HG02759 (cell line): ENCODE data around the gene PFN3.

Experiments
- ATAC-seq: cut with Tn5 transposase; IDR thresholded peaks from one replicate; pipeline ENCODE4 v1.9.1; 2021; ENCODE audit warnings: mild to moderate bottlenecking, moderate library complexity; ENCODE audit not compliant: unreplicated experiment

PFN3 gene

DNA sequence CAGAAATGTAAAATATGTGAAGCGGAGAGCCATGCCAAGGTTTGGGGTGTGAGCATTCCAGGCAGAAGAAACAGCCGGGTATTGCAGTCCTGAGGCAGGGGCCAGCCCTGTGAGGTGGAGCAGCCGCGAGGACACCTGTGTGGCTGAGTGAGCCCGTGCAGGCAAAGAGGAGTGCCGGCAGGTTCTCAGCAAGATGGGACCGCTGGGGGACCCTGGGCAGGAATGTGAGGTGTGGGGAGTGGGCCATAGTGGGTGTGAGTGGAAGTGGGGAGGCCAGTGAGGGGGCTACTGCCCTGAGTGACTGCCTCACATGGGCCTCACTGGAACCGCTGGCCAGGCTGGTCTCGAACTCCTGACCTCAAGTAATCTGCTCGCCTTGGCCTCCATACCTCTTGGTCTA, 38.0 kb upstream of the PFN3 start:
- no peak for ATAC-seq

DNA sequence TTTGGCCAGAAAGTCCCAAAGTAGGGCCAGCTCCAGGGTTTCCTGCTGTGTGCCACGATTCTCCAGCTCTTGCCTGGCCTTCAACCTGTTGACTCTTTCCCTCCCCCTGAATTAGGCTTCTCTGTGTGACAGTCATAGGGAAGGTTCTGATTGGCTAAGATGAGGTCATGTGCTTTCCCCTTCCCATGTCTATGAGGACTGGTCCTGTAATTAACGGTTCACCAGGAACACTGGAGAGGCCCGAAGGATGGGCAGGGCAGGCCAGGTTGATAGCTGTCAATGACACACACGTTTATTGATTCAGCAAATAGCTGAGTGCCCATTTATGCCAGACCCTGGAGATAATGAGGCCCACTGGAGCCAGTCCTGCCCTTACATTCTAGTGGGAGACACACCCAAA, 37.2 kb upstream of the PFN3 start:
- ATAC-seq: no peak

DNA sequence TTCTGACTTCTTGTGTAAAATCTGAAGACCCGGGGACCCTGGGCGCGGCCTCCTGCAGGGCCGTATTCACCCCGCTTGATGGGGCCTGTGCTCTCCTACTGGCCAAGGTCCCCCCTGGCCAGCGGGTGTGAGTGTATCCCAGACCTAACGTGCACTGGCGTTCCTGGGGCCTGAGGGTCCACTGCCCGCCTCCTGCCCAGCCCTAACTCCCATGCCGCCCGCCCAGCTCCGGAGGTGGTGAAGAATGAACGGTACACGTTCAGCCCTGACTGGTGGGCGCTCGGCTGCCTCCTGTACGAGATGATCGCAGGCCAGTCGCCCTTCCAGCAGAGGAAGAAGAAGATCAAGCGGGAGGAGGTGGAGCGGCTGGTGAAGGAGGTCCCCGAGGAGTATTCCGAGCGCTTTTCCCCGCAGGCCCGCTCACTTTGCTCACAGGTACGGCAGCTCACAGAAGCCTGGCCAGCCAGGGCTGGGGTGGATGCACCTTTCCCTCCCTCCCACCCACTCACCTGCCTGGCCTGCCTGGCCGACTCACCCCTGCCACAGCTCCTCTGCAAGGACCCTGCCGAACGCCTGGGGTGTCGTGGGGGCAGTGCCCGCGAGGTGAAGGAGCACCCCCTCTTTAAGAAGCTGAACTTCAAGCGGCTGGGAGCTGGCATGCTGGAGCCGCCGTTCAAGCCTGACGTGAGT, 35.5 kb upstream of the PFN3 start:
- ATAC-seq: no peak

DNA sequence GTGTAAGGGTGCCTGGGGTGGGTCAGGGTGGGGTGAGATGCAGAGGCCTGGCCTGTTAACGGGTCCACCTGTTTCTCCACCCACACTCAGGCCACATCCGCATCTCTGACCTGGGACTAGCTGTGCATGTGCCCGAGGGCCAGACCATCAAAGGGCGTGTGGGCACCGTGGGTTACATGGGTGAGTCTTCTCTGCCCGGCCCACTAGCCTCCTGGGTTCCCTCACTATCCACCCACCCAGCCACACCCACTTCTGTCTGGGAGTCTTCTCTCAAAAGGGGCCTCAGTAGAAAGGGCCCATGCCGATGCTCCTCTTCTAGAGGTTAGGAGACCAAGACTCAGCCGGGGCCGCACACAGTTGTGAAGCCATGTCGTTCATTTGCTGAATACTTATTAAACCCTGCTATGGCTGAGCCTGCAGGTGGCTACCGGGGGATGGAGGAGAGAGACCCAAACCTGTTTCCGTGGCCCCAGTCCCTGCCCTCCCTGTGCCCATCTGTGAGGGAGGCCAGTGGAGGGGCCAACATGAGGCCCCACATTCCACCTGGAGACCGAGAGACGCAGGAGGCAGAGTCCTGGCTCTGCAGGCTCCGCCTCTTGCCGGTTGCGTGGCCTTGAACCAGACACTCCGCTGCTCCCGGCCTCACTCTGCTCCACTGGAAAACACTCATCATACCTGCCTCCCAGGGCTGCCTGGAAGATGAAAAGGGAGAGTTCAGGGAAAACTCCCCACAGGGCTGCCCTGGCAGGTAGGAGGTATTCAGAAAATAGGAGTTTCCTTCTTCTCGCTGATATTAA, 34.7 kb upstream of the PFN3 start:
- ATAC-seq: no peak

DNA sequence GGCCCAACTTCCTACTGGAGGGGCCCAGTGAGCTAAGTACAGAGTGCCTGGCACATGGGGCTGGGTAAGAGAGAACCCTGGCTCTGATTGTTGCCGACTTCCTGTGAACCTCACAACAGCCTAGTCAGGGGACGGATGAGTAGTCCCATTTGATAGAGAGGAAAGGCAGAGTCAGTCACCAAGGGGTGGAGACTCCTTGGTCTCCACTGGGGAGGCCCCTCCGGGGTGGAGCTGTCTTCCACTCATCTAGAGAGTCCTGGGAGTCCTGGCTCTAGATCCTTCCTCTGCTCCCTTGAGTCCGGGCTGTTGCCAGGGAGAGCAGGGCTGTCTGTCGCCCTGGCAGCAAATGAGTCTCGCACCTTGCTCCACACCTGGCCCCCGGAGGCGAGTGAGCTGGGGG, 34.0 kb upstream of the PFN3 start:
- no peak for ATAC-seq

DNA sequence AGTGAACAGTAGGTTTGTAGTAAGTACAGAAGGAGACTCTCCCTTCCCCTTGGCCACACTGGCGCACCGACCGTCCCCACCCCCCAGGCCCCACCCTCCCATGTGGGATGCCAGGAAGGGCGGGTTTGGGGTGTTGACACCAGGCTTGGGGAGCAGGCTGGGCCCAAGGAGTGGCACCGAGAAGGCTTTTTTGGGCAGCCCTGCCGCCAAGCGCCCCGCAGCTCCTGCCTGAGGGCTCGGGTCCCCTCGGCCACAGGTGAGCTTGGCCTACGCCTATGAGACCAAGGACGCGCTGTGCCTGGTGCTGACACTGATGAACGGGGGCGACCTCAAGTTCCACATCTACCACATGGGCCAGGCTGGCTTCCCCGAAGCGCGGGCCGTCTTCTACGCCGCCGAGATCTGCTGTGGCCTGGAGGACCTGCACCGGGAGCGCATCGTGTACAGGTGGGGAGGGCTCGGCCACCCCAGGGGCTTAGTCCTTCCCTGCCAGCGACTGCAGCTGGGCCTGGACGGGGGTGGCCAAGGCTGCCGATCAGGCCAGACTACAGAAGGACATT, 33.3 kb upstream of the PFN3 start:
- no peak for ATAC-seq

DNA sequence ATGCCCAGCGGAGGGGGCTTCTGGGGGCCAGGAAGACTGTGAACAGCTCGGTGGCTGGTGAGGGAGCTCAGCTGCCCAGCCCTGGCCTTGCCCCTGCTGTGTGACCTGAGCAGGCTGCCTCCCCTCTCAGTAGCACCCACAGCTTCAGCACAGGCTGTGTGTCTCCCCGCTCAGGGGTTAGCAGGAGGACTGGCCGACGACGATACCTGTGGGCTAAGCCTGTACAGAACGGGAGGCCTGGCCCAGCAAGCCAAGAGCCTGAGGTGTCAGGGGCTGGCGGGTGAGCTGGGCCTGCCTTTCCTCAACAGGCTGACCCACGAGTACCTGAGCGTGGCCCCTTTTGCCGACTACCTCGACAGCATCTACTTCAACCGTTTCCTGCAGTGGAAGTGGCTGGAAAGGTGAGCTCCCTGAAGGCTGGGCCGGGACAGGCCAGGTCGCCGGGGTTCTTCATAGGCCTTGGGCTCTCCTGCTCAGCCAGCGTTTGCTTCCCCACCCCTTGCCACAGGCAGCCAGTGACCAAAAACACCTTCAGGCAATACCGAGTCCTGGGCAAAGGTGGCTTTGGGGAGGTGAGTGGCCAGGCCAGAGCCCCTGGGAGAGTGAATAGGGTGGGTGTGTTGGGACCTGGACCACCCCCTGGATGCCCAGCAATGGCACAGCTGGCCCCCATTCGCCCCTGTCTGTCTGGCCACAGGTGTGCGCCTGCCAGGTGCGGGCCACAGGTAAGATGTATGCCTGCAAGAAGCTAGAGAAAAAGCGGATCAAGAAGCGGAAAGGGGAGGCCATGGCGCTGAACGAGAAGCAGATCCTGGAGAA, 32.6 kb upstream of the PFN3 start:
- no peak for ATAC-seq

DNA sequence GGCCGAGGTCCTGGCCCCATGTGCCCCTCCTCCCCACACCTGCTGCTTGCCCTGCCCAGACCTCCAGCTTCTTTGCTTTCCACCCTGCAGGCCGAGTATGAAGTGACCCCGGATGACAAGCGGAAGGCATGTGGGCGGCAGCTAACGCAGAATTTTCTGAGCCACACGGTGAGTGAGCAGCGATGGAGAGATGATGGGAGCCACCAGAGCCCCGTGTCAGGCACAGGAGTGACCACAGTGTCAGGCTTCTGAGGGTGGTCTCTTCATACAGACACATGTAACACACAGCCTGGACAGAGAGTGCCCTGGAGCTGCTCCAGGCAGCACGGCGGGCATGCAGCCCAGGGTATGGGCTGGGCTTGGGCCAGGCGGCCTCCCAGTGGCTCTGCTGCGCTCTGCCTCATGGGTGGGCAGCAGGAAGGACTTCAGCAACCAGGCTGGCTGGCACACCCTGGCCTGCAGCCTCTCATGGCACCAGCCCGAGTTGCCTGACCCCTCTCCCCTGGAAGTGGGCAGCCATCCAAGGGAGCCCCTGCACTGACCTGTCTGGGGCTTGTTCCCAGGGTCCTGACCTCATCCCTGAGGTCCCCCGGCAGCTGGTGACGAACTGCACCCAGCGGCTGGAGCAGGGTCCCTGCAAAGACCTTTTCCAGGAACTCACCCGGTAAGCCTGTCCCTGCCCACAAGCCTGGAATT, 31.8 kb upstream of the PFN3 start:
- ATAC-seq: no peak

DNA sequence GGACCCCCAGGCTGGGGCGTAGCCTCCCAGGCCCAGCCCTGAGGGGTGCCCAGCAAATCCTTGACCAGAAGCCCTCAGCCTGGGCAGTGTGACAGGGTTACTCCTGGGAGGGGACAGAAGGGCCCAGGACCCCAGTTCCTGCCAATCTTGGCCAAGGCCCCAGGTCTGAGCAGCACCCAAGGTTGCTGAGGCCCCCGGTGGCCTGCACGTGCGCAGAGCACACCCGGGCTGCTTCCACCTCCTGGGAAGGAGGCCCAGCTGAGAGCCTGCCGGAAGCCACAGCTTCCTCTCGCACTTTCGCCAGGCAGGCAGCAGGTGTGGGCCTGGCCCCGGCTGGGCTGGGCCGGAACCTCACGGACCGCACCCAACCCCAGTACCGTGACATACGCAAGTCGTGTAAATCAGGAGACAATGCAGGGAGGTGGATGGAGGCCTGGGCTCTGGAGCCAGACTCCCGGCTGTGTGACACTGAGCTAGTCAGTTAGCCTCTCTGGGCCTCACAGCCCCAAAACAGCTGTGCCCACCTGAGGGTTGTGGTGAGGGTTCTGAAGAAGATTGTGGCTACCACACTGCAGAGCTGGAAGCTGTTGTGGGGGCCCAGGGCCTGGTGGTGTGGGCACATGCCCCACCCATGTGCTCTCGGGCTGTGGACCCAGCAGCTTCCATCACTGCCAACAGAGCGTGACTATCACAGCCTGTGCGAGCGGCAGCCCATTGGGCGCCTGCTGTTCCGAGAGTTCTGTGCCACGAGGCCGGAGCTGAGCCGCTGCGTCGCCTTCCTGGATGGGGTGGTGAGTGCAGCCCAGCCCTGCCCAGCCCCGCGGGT, 31.1 kb upstream of the PFN3 start:
- ATAC-seq: peak; percentile 56

DNA sequence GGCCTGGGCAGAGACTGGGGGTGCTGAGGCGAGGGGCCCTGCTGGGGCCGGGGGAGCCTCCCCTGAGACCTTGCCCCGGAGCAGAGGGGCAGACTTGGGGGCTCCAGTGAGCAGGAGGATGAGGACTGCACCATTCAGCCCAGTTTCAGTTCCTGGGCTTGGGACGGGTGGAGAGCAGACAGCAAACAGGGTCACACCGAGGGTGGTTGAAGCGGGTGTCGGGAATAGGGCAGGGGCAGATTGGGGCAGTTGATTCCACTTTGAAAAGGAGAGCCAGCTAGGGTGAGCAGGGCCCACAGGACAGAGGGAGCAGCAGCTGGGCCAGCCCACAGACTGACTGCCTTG, 30.5 kb upstream of the PFN3 start:
- ATAC-seq: no peak

DNA sequence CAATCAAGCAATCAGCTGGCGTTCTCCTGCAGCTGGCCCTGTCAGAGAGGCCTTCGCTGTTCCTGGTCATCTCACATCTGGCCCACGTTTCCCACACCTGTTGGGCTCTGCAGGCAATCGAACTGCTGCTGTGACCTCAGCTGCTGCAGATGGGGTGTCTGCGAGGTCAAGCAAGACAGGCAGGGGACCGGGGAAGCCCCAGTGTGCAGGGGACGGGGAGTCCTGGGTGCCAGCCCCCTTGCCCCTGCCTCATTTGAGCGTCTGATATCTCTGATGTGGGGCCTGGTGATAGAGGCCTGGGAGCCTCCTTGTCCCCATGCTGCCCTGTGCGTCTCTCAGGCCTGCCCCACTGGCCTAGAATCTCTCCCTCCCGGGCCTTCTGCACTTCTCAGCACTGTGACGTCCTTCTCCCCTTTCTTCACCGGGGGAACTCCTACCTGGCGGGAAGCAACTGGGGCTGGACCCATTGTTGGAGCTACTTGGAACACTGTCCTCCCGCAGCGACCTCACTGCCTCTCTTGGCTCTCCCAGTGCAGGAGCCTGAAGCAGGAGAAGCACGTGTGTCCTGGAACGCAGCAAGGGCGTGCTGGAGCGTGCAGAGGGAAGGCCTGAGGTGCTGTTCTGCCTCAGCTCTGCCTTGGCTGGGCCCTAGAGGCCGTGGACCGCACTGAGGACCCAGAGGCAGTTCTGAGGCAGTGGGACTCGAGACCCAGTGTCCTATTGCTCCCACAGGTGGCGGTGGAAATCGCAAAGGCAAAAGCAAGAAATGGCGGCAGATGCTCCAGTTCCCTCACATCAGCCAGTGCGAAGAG, 29.9 kb upstream of the PFN3 start:
- ATAC-seq: no peak

DNA sequence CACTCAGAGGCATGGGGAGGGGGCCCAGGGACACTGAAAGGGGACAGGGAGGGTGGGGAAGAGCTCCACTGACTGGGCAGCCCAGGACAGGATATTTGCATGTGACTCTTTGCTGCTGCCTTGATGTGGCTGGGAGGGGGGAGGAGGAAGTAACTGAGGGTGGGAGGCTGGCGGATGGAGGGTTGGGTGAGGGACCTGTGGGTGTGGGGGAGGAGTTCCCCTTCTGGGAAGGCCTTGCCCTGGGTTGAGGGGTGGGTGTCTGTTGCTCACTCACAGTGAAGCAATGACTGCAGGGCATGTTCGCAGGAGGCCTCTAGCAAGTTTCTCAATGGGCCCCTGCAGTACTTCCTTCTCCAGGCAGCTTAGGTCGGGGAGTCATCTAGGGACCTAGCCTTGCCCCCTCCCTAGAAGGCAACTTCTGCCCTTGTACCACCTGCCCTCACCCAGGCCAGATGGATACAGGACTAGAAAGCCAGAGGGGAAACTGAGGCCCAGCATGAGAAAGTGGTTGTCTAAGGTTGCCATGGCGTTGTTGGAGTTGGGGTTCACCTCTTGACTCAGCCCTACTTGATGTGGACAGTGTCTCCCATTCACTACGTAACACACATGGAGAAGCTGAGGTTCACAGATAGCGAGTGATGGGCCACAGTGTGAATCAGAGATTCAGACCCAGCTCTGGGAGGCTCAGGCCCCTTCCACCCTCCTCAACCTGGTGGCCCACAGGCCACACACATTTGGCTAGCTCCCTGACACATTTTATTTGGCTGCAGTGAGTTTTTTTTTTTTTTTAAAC, 29.0 kb upstream of the PFN3 start:
- no peak for ATAC-seq

DNA sequence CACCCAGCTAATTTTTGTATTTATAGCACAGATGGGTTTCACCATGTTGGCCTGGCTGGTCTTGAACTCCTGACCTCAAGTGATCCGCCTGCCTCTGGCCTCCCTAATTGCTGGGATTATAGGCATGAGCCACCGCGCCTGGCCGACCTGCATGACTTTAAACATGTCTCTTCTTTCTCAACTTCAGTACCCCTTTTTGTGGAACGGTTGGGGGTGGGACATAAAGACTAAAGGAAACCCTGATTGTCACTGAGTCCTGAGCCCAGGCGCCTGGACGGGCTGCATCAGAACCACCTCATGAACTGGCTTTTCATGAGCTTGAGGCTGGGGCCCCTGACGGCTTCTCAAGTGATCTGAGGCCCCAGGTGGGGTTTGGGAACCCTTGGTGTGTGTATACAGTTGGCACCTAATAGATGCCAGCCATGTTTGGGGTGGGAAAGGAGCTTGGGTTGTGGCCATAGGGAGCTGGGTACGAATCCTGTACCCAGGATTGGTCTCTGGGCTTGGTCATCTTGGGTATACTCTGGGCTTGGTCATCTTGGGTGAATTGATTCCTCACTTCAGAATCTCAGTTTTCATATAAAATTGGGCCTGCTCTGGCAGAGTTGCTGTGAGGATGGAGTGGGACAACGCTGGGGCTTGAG, 28.2 kb upstream of the PFN3 start:
- no peak for ATAC-seq

DNA sequence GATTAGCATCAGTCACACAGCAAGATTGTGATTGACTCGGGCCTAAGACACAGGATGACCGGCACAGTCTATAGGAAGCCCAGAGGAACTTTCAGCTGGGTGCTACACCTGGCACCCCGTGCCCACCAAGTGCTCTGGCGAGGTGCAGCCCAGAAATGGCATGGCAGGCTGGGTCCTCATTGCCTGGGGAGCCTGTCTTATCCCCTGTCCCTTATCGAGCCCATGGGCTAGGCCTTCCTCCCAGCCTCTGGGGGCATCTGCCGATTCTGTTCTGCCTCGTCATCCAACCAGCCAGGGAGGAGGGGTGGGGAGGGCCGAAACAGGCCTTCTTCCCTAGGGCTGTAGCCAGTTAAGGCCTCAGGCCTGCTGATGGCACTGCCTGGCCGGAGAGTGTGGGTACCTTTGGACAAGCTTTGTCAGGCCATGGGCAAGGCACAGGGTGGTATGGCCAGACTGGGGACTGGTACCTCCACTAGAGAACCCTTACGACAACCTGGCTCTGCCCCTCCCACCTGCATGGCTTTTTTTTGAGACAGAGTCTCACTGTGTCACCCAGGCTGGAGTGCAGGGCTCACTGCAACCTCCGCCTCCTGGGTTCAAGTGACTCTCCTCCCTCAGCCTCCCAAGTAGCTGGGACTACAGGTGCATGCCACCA, 27.6 kb upstream of the PFN3 start:
- no peak for ATAC-seq

DNA sequence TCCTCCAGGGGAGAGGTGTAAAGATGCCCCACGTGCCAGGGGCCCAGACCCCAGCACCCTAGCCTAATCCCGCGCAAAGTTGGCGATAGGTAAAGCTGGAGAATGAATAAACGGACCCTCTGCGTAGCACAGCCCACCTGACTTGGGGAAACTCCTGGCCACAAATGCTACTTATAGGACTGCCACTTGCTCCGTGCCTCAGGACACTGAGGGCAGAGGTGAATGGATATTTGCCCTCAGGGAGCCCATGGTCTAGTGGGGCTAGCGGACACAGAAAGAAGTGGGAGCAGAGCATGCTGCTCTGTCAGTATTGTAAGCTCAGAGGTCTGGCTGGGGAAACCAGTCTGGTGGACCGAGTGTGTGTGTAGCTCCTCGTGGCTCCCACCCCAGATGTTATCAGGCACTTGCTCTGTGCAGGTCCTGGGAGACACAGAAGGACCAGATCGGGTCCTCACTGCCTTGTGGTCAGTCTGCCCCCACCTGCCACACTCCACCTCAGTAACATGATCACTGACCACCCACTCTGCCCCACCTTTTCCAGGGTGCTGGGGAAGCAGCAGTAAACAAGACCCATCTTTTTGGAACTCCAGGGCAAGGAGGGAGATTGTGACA, 26.9 kb upstream of the PFN3 start:
- ATAC-seq: no peak

DNA sequence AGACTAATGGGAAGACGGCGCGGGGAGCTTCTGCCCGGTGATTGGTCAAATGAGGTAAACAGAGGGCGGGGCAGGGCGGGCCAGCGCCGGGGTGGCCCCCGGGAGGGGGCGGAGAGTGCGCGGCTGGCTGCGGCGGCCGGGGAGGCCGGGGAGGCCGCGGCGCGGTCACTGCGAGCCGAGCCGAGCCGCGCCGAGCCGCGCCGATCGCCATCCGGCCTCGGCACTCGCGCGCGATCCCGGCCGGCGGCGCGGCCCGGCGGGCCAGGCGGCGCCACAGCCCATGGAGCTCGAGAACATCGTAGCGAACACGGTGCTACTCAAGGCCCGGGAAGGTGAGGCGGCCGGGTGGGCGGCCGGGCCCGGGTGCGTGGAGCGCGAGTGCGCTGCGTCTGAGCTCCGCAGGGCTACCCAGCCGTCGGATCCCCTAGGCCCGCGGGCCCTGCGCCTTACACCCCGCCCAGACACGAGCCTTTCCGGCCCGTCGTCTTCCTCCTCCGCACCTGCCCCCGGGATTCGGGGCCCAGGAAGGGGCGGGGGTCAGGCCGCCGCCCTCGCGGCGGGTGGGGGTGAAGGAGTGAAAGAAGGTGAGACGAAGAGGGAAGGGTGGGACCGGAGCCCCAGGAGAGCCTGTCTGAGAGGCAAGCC, 26.2 kb upstream of the PFN3 start, which contains the start of gene GRK6:
GRK6 (plus strand) TSS at position 111 of the 645 bp plus-strand sequence; CDS start at position 281, 170 bp downstream.
- peak; percentile 10 for ATAC-seq
